Measurements from ENCODE around the gene ADGRD1.

The ADGRD1 gene

GRCh38 chr12:131188131-131189050 is 234.7 kb downstream of the ADGRD1 start:
- Histone ChIP-seq H3K9me3 (ENCODE audit: low read depth, low read length) (no peaks in the 10 kb centered on the region), H3K4me3 (no peak overlapping the region), H3K27ac (no peak overlapping the region), H3K9ac (ENCODE audit: insufficient read length) (no peak overlapping the region), H3K36me3 (ENCODE audit: insufficient read depth, low read length) (no peaks in the 10 kb centered on the region)
- DNase-seq (ENCODE audit: low read depth, low spot score) = no peak
- TF ChIP-seq FOXP2 (optimal IDR thresholded peaks at IDR 0.05; ENCODE audit: control extremely low read depth, extremely low read length, insufficient read depth) = no peak

- Histone ChIP-seq H3K4me3 (no peak overlapping the region), H3K9me3 (ENCODE audit: low read depth, low read length) (no peaks in the 10 kb centered on the region), H3K9ac (ENCODE audit: insufficient read length) (no peak overlapping the region), H3K27ac (no peak overlapping the region), H3K36me3 (ENCODE audit: insufficient read depth, low read length) (no peaks in the 10 kb centered on the region)
- no peak for DNase-seq (ENCODE audit: low read depth, low spot score)
- TF ChIP-seq FOXP2 (optimal IDR thresholded peaks at IDR 0.05; ENCODE audit: control extremely low read depth, extremely low read length, insufficient read depth) (no peak), EZH2 (IDR thresholded peaks at IDR 0.05) (no peak), POLR2AphosphoS5 (IDR thresholded peaks at IDR 0.05; ENCODE audit: borderline replicate concordance, low read depth, low read length) (no peak)
These were observed 236.1 kb downstream of the ADGRD1 start for GRCh38 chr12:131189781-131190180.

GRCh38 chr12:131190965-131191364 is 237.3 kb downstream of the ADGRD1 start:
- no peak for DNase-seq (ENCODE audit: low read depth, low spot score)
- no peak overlapping the region for H3K9ac ChIP-seq (ENCODE audit: insufficient read length)
- no peaks in the 10 kb centered on the region for H3K9me3 ChIP-seq (ENCODE audit: low read depth, low read length)
- no peak overlapping the region for H3K4me3 ChIP-seq
- TF ChIP-seq POLR2AphosphoS5 (IDR thresholded peaks at IDR 0.05; ENCODE audit: borderline replicate concordance, low read depth, low read length) = no peak
- TF ChIP-seq FOXP2 (optimal IDR thresholded peaks at IDR 0.05; ENCODE audit: control extremely low read depth, extremely low read length, insufficient read depth) = no peak
- TF ChIP-seq EZH2 (IDR thresholded peaks at IDR 0.05) = no peak
- H3K36me3 ChIP-seq (ENCODE audit: insufficient read depth, low read length) = no peaks in the 10 kb centered on the region
- H3K27ac ChIP-seq = no peak overlapping the region

All from SK-N-MC (cell line).